HG03442 (cell line): Measurements from ENCODE around the gene BCL2.
"Not testable (repeated sequence)": the region's sequence is repeated elsewhere in the genome, so short reads cannot be mapped to it uniquely, and the experiment has no call there.

Experiments
- ATAC-seq: cut with Tn5 transposase; IDR thresholded peaks from one replicate; pipeline ENCODE4 v1.9.1; 2021; ENCODE audit warnings: mild to moderate bottlenecking, moderate library complexity; ENCODE audit not compliant: unreplicated experiment

Gene BCL2

GRCh38 chr18:63319383-63320122 lies at the start of gene BCL2:
BCL2 (minus strand) TSS chr18:63319769.
- peak; percentile 0 for ATAC-seq

- no peak for ATAC-seq
Observed at GRCh38 chr18:63368611-63369010, 49.0 kb upstream of the BCL2 start.

- ATAC-seq: peak; percentile 81
Observed at GRCh38 chr18:63367053-63367953, 47.7 kb upstream of the BCL2 start, which contains the start of gene KDSR. KDSR (minus strand) TSS chr18:63367206; CDS start chr18:63367118, 88 bp downstream.

GRCh38 chr18:63366213-63367052 lies 46.9 kb upstream of the BCL2 start:
- ATAC-seq: peak; percentile 26

GRCh38 chr18:63365876-63366212 lies 46.3 kb upstream of the BCL2 start:
- no peak for ATAC-seq

GRCh38 chr18:63363951-63364350 lies 44.4 kb upstream of the BCL2 start:
- no peak for ATAC-seq

- ATAC-seq: not testable (repeated sequence)
Observed at GRCh38 chr18:63363420-63363819, 43.9 kb upstream of the BCL2 start.

GRCh38 chr18:63356272-63356896 lies 36.8 kb upstream of the BCL2 start:
- no peak for ATAC-seq

GRCh38 chr18:63350230-63350629 lies 30.7 kb upstream of the BCL2 start:
- ATAC-seq: no peak

GRCh38 chr18:63348508-63349136 lies 29.1 kb upstream of the BCL2 start:
- no peak for ATAC-seq

- no peak for ATAC-seq
Observed at GRCh38 chr18:63346480-63347183, 27.1 kb upstream of the BCL2 start.

- no peak for ATAC-seq
Observed at GRCh38 chr18:63346031-63346430, 26.5 kb upstream of the BCL2 start.

- ATAC-seq: no peak
Observed at GRCh38 chr18:63344918-63345317, 25.3 kb upstream of the BCL2 start.

- no peak for ATAC-seq
Observed at GRCh38 chr18:63344263-63344662, 24.7 kb upstream of the BCL2 start.

- peak; percentile 81 for ATAC-seq
Observed at GRCh38 chr18:63342206-63342605, 22.6 kb upstream of the BCL2 start.

- ATAC-seq: no peak
Observed at GRCh38 chr18:63339920-63340484, 20.4 kb upstream of the BCL2 start.

GRCh38 chr18:63336366-63337099 lies 17.0 kb upstream of the BCL2 start:
- ATAC-seq: no peak

GRCh38 chr18:63331105-63331504 lies 11.5 kb upstream of the BCL2 start:
- no peak for ATAC-seq
